HepG2 (cell line): ENCODE results near the gene CHD9. TPM values are rescaled to one million over a fixed set of nuclear protein-coding genes. Genes with fewer than 3 reads are reported as not detected.

ENCODE experiments used
- ATRX ChIP-seq: sonication (generic); formaldehyde crosslinking; IDR thresholded peaks from 2 replicates; pipeline ENCODE4 v1.4.0; 2020; ENCODE audit warnings: missing genetic modification reagents, borderline replicate concordance
- CEBPB ChIP-seq: IDR thresholded peaks from 2 replicates; pipeline ENCODE4 v1.6.1; 2011; ENCODE audit warnings: low read depth, low read length, improper control_type of control experiment, borderline replicate concordance
- FOXC1 ChIP-seq: sonication (generic); formaldehyde crosslinking; IDR thresholded peaks from 2 replicates; pipeline ENCODE4 v1.8.0; 2022; ENCODE audit warnings: mild to moderate bottlenecking, missing genetic modification reagents, borderline replicate concordance
- GTF2F1 ChIP-seq: fragments of 150-350 bp; IDR thresholded peaks from 2 replicates; pipeline ENCODE4 v1.6.1; 2014; ENCODE audit warnings: low read length
- HMGA1 ChIP-seq: sonication (generic); formaldehyde crosslinking; conservative IDR thresholded peaks from 2 replicates; pipeline ENCODE4 v1.4.0; 2020; ENCODE audit warnings: missing genetic modification reagents
- HOXD1 ChIP-seq: sonication (generic); formaldehyde crosslinking; IDR thresholded peaks from 2 replicates; pipeline ENCODE4 v1.5.0; 2020; ENCODE audit warnings: missing genetic modification reagents
- LBX2 ChIP-seq: sonication (generic); formaldehyde crosslinking; IDR thresholded peaks from 2 replicates; pipeline ENCODE4 v1.5.0; 2020; ENCODE audit warnings: missing genetic modification reagents, mild to moderate bottlenecking, borderline replicate concordance
- NFIC ChIP-seq: IDR thresholded peaks from 2 replicates; pipeline ENCODE4 v1.6.1; 2012; ENCODE audit warnings: mild to moderate bottlenecking, low read length, inconsistent platforms
- NFYC ChIP-seq: IDR thresholded peaks from 2 replicates; pipeline ENCODE4 v1.6.1; 2016; ENCODE audit warnings: missing genetic modification reagents, missing compliant biosample characterization
- NONO ChIP-seq, 2 experiments: fragments of 450-650 bp in 1 of 2; sonication (generic) in 1 of 2; formaldehyde crosslinking in 1 of 2; IDR thresholded peaks in 1 of 2; conservative IDR thresholded peaks in 1 of 2; 2 replicates each; pipeline versions ENCODE4 v1.6.1 to v1.8.0; 2017 to 2022; ENCODE audit warnings: mild to moderate bottlenecking in 1 of 2, missing genetic modification reagents in 1 of 2, moderate library complexity in 1 of 2
- NR2C2 ChIP-seq: sonication (generic); formaldehyde crosslinking; IDR thresholded peaks from 2 replicates; pipeline ENCODE4 v1.4.0; 2020; ENCODE audit warnings: missing genetic modification reagents, mild to moderate bottlenecking, moderate library complexity, borderline replicate concordance
- SOX5 ChIP-seq: IDR thresholded peaks from 2 replicates; pipeline ENCODE4 v1.6.1; 2016; ENCODE audit warnings: borderline replicate concordance
- THAP11 ChIP-seq: IDR thresholded peaks from 2 replicates; pipeline ENCODE4 v1.6.1; 2016; ENCODE audit warnings: missing biosample characterization, missing genetic modification reagents
- ZBTB7B ChIP-seq: sonication (generic); formaldehyde crosslinking; IDR thresholded peaks from 2 replicates; pipeline ENCODE4 v1.4.0; 2020; ENCODE audit warnings: missing genetic modification reagents
- ZFP36 ChIP-seq: fragments of 150-350 bp; IDR thresholded peaks from 2 replicates; pipeline ENCODE4 v1.6.1; 2018; ENCODE audit warnings: borderline replicate concordance, low read length, low read depth; ENCODE audit not compliant: partially characterized antibody
- ZFP36L1 ChIP-seq: sonication (generic); formaldehyde crosslinking; IDR thresholded peaks from 2 replicates; pipeline ENCODE4 v1.8.0; 2022; ENCODE audit warnings: mild to moderate bottlenecking, missing genetic modification reagents, moderate library complexity
- ZFP37 ChIP-seq: sonication (generic); formaldehyde crosslinking; IDR thresholded peaks from 2 replicates; pipeline ENCODE4 v1.4.0; 2020; ENCODE audit warnings: missing genetic modification reagents, borderline replicate concordance
- ZNF138 ChIP-seq: sonication (generic); formaldehyde crosslinking; IDR thresholded peaks from 2 replicates; pipeline ENCODE4 v1.5.0; 2020; ENCODE audit warnings: mild to moderate bottlenecking, low read depth, missing genetic modification reagents
- ZNF296 ChIP-seq: sonication (generic); formaldehyde crosslinking; conservative IDR thresholded peaks from 2 replicates; pipeline ENCODE4 v1.5.0; 2020; ENCODE audit warnings: mild to moderate bottlenecking, missing genetic modification reagents
- ZNF350 ChIP-seq: sonication (generic); formaldehyde crosslinking; IDR thresholded peaks from 2 replicates; pipeline ENCODE4 v1.4.0; 2020; ENCODE audit warnings: mild to moderate bottlenecking, low read depth, missing genetic modification reagents, borderline replicate concordance
- ZNF691 ChIP-seq: sonication (generic); formaldehyde crosslinking; IDR thresholded peaks from 2 replicates; pipeline ENCODE4 v1.4.0; 2020; ENCODE audit warnings: missing genetic modification reagents, low read depth, mild to moderate bottlenecking, borderline replicate concordance
- ZNF746 ChIP-seq: sonication (generic); formaldehyde crosslinking; IDR thresholded peaks from 2 replicates; pipeline ENCODE4 v1.8.0; 2022; ENCODE audit warnings: mild to moderate bottlenecking, missing genetic modification reagents
- ZNF776 ChIP-seq: sonication (generic); formaldehyde crosslinking; IDR thresholded peaks from 2 replicates; pipeline ENCODE4 v1.4.0; 2020; ENCODE audit warnings: mild to moderate bottlenecking, missing genetic modification reagents
- ZNF792 ChIP-seq: IDR thresholded peaks from 2 replicates; pipeline ENCODE4 v1.6.1; 2016
- polyA plus RNA-seq, 8 experiments: library from polyadenylated mRNA; depleted of rRNA in 3 of 8; stranded (reverse) in 7 of 8; unstranded in 1 of 8; fragments of >200 nt; fragmentation: Illumina TruSeq in 4 of 8; extraction: Trizol in 4 of 8; gene quantifications; 2 replicates each; pipeline versions ENCODE4 v1.2.1 to v1.2.3, GENCODE V29; 2011 to 2016; ENCODE audit warnings: low read depth in 4 of 8, missing spikeins in 1 of 8, mixed read lengths in 1 of 8; ENCODE audit not compliant: insufficient read depth in 1 of 8
- total RNA-seq, 5 experiments: library from RNA; depleted of rRNA; stranded (reverse); fragments of >200 nt; fragmentation: Illumina TruSeq; extraction: Trizol; gene quantifications; 2 replicates each; pipeline ENCODE4 v1.2.3, GENCODE V29; 2016; ENCODE audit warnings: low read depth in 1 of 5
- TF ChIP-seq, protein P1 (sequence below): IDR thresholded peaks from 2 replicates; pipeline ENCODE4 v1.6.1; 2016; ENCODE audit warnings: missing compliant biosample characterization, missing genetic modification reagents, borderline replicate concordance
- TF ChIP-seq, protein P2 (sequence below): sonication (generic); formaldehyde crosslinking; IDR thresholded peaks from 2 replicates; pipeline ENCODE4 v1.5.0; 2020; ENCODE audit warnings: mild to moderate bottlenecking, missing genetic modification reagents

Gene CHD9
- total and polyA plus RNA-seq, 2 of the 13 experiments (the other 11 are each of a cell fraction or from before 2014, with no cell fraction given) = 23.4 to 27.7 TPM

- TF ChIP-seq ZNF350 (CRISPR knock-in tag) (peak; percentile 32; the same call in 1 of the 2 replicates), HOXD1 (no peak; the same call in none of the 2 replicates), ZNF776 (CRISPR knock-in tag) (peak; percentile 14; the same call in 1 of the 2 replicates), ZNF746 (CRISPR knock-in tag) (peak; percentile 69), ZNF691 (0 out of 2 replicates have a peak, but pooled peaks have one; percentile 40), SOX5 (peak; percentile 35; the same call in 1 of the 2 replicates), ZFP36L1 (no peak), LBX2 (CRISPR knock-in tag) (peak; percentile 25; the same call in 1 of the 2 replicates), ZBTB7B (CRISPR knock-in tag) (no peak; the same call in 1 of the 2 replicates), NR2C2 (CRISPR knock-in tag) (peak; percentile 73), ZFP37 (0 out of 2 replicates have a peak, but pooled peaks have one; percentile 15), NFIC (no peak), CEBPB (no peak), THAP11 (CRISPR knock-in tag) (peak; percentile 42; the same call in 1 of the 2 replicates), GTF2F1 (no peak), HMGA1 (CRISPR knock-in tag) (no peak), NONO (IDR thresholded peaks at IDR 0.05) (no peak), NONO (CRISPR knock-in tag; conservative IDR thresholded peaks at IDR 0.05) (peak; percentile 59), ZNF296 (CRISPR knock-in tag) (peak; percentile 73; the same call in 1 of the 2 replicates), ZNF792 (CRISPR knock-in tag) (peak; percentile 82), NFYC (CRISPR knock-in tag) (peak; percentile 89), FOXC1 (CRISPR knock-in tag) (no peak), ZFP36 (no peak), ZNF138 (0 out of 2 replicates have a peak, but pooled peaks have one; percentile 29), ATRX (CRISPR knock-in tag) (no peak)
- TF ChIP-seq, protein P1, sequence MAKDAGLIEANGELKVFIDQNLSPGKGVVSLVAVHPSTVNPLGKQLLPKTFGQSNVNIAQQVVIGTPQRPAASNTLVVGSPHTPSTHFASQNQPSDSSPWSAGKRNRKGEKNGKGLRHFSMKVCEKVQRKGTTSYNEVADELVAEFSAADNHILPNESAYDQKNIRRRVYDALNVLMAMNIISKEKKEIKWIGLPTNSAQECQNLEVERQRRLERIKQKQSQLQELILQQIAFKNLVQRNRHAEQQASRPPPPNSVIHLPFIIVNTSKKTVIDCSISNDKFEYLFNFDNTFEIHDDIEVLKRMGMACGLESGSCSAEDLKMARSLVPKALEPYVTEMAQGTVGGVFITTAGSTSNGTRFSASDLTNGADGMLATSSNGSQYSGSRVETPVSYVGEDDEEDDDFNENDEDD (CRISPR knock-in tag) = peak; percentile 54
- TF ChIP-seq, protein P2, sequence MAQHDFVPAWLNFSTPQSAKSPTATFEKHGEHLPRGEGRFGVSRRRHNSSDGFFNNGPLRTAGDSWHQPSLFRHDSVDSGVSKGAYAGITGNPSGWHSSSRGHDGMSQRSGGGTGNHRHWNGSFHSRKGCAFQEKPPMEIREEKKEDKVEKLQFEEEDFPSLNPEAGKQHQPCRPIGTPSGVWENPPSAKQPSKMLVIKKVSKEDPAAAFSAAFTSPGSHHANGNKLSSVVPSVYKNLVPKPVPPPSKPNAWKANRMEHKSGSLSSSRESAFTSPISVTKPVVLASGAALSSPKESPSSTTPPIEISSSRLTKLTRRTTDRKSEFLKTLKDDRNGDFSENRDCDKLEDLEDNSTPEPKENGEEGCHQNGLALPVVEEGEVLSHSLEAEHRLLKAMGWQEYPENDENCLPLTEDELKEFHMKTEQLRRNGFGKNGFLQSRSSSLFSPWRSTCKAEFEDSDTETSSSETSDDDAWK (CRISPR knock-in tag) = no peak
Observed at GRCh38 chr16:53130159-53131049, 75.6 kb downstream of the CHD9 start (continued).
